Measurements from ENCODE around the gene NDFIP2.

GRCh38 chr13:79439275-79439674 lies 41.7 kb upstream of the NDFIP2 start:
- TF ChIP-seq POLR2A (IDR thresholded peaks at IDR 0.05) (no peak), CTCF (IDR thresholded peaks at IDR 0.05) (no peak)
